ENCODE results near the gene MUS81. TPM values are rescaled to one million over a fixed set of nuclear protein-coding genes. Genes with fewer than 3 reads are reported as not detected.

Gene MUS81
- total and polyA plus RNA-seq, 9 of the 15 experiments (the other 6 are each of a cell fraction or from before 2014, with no cell fraction given) = 13.4 to 118 (median 53.7) TPM

DNA sequence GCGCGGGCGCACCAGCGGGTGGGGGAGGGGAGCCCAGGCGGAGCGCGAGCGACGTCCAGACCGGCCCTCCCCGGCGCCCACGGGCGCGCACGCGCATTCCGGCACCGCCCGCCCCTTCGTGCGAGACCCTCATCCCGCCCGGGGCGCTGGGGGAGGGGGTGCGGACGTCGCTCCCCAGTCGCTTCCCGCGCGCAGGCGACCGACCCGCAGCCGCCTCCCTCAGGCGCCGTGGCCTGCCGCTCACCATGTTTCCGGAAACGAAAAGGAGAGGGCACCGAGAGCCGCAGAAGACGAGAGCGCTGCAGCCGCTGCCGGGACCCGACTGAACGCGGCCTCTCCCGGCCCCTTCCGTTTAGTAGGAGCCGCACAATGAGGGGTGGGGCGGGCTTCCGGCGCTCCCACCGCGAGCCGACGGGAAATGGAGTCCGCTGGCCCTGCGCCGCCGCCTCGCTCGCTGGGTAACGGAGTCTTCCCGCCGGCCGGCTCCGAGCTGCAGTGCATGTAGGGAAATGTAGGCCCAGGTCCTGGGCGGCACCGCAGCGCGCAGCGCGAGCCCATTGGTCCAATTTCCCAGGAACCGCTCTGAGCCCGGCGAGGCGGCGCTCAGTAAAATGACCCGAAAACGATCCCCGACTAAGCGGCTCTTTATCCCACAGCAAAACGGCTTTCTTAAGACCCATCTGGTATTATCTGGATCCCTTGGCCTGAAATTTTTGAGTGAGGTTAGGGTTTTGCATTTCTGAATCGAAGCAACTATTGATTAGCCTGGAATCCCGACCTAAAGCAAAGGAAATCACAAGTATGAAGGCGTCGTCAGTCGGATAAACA is 2.2 kb upstream of the MUS81 start, which contains the start of gene CFL1 (continued):
- TF ChIP-seq, protein P1, sequence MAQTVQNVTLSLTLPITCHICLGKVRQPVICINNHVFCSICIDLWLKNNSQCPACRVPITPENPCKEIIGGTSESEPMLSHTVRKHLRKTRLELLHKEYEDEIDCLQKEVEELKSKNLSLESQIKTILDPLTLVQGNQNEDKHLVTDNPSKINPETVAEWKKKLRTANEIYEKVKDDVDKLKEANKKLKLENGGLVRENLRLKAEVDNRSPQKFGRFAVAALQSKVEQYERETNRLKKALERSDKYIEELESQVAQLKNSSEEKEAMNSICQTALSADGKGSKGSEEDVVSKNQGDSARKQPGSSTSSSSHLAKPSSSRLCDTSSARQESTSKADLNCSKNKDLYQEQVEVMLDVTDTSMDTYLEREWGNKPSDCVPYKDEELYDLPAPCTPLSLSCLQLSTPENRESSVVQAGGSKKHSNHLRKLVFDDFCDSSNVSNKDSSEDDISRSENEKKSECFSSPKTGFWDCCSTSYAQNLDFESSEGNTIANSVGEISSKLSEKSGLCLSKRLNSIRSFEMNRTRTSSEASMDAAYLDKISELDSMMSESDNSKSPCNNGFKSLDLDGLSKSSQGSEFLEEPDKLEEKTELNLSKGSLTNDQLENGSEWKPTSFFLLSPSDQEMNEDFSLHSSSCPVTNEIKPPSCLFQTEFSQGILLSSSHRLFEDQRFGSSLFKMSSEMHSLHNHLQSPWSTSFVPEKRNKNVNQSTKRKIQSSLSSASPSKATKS (CRISPR knock-in tag; IDR thresholded peaks at IDR 0.05) = no peak
- TF ChIP-seq CBFA2T3 (IDR thresholded peaks at IDR 0.05) = no peak
- TF ChIP-seq, protein P2, sequence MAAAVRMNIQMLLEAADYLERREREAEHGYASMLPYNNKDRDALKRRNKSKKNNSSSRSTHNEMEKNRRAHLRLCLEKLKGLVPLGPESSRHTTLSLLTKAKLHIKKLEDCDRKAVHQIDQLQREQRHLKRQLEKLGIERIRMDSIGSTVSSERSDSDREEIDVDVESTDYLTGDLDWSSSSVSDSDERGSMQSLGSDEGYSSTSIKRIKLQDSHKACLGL (CRISPR knock-in tag; IDR thresholded peaks at IDR 0.05; ENCODE audit: borderline replicate concordance, poor library complexity, severe bottlenecking) = no peak
- no peak for TF ChIP-seq ZNF3 (CRISPR knock-in tag; IDR thresholded peaks at IDR 0.05)
- no peak for TF ChIP-seq SNRNP70 (optimal IDR thresholded peaks at IDR 0.05; ENCODE audit: low read depth, low read length)
- no peak for TF ChIP-seq TBP (optimal IDR thresholded peaks at IDR 0.05; ENCODE audit: low read depth, low read length)
- peak; percentile 66 for TF ChIP-seq ESRRA (IDR thresholded peaks at IDR 0.05; ENCODE audit: borderline replicate concordance, low read depth)
- TF ChIP-seq HDAC8 (tag; IDR thresholded peaks at IDR 0.05) = 0 out of 2 replicates have a peak, but pooled peaks have one; percentile 21
- no peak for TF ChIP-seq ZNF311 (CRISPR knock-in tag; IDR thresholded peaks at IDR 0.05)
- 0 out of 2 replicates have a peak, but pooled peaks have one; percentile 49 for TF ChIP-seq DMBX1 (CRISPR knock-in tag; IDR thresholded peaks at IDR 0.05; ENCODE audit: borderline replicate concordance)
- TF ChIP-seq CBX2 (IDR thresholded peaks at IDR 0.05; ENCODE audit: insufficient read depth, low read length, poor library complexity, severe bottlenecking) = no peak
- TF ChIP-seq NFE2L1 (tag; IDR thresholded peaks at IDR 0.05; ENCODE audit: borderline replicate concordance, low read depth) = no peak
- TF ChIP-seq, protein P3, sequence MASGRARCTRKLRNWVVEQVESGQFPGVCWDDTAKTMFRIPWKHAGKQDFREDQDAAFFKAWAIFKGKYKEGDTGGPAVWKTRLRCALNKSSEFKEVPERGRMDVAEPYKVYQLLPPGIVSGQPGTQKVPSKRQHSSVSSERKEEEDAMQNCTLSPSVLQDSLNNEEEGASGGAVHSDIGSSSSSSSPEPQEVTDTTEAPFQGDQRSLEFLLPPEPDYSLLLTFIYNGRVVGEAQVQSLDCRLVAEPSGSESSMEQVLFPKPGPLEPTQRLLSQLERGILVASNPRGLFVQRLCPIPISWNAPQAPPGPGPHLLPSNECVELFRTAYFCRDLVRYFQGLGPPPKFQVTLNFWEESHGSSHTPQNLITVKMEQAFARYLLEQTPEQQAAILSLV (tag; IDR thresholded peaks at IDR 0.05) = no peak
- no peak for TF ChIP-seq NR2C1 (IDR thresholded peaks at IDR 0.05)
- TF ChIP-seq NR2C1 (tag; IDR thresholded peaks at IDR 0.05) = peak; percentile 76
- no peak for TF ChIP-seq CBFB (CRISPR knock-in tag; IDR thresholded peaks at IDR 0.05)
- TF ChIP-seq, protein P4, sequence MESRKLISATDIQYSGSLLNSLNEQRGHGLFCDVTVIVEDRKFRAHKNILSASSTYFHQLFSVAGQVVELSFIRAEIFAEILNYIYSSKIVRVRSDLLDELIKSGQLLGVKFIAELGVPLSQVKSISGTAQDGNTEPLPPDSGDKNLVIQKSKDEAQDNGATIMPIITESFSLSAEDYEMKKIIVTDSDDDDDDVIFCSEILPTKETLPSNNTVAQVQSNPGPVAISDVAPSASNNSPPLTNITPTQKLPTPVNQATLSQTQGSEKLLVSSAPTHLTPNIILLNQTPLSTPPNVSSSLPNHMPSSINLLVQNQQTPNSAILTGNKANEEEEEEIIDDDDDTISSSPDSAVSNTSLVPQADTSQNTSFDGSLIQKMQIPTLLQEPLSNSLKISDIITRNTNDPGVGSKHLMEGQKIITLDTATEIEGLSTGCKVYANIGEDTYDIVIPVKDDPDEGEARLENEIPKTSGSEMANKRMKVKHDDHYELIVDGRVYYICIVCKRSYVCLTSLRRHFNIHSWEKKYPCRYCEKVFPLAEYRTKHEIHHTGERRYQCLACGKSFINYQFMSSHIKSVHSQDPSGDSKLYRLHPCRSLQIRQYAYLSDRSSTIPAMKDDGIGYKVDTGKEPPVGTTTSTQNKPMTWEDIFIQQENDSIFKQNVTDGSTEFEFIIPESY (CRISPR knock-in tag; IDR thresholded peaks at IDR 0.05) = peak; percentile 65
- TF ChIP-seq STAG1 (CRISPR knock-in tag; IDR thresholded peaks at IDR 0.05; ENCODE audit: borderline replicate concordance) = no peak
- no peak for TF ChIP-seq SETDB1 (IDR thresholded peaks at IDR 0.05; ENCODE audit: low read length)
- no peak for TF ChIP-seq ZNF436 (CRISPR knock-in tag; IDR thresholded peaks at IDR 0.05)
- no peak for TF ChIP-seq KLF10 (CRISPR knock-in tag; IDR thresholded peaks at IDR 0.05)
- no peak for TF ChIP-seq SAFB (IDR thresholded peaks at IDR 0.05; ENCODE audit: borderline replicate concordance, low read depth, low read length)
- no peak for TF ChIP-seq IRF2 (CRISPR knock-in tag; IDR thresholded peaks at IDR 0.05)
